NCI-H226 (cell line): ENCODE data around the gene CYP11A1.

Experiments used
- DNase-seq: peaks from one replicate; pipeline ENCODE4 v3.0.0-alpha.2; 2015

The CYP11A1 gene

DNA sequence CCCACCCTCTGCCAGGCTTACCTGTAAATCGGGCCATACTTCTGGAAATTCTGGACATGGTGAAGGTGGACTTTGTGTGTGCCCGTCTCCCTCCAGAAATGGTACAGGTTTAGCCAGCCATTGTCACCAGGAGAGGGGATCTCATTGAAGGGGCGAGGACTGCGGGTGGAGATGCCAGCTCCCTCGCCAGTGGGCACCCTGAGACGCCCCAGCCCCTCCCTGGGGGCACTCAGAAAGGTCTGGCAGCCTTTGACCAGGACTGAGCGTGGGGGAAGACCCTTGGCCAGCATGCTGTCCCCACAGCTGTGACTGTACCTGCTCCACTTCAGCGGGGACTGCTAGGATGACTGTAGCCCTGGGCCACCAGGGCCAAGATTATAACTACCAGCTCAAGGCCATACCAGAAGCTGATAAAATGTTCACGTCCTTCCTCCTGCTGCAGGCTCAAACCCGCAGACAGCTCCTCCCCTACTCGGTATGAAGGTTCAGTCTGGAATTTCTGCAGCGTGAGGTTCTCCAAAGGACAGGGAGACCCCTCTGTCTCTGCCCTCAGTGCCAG lies at the start of gene CYP11A1:
CYP11A1 (minus strand) TSS at position 351 of the 559 bp plus-strand sequence; CDS start at position 290, 61 bp downstream.
- no peak for DNase-seq

DNA sequence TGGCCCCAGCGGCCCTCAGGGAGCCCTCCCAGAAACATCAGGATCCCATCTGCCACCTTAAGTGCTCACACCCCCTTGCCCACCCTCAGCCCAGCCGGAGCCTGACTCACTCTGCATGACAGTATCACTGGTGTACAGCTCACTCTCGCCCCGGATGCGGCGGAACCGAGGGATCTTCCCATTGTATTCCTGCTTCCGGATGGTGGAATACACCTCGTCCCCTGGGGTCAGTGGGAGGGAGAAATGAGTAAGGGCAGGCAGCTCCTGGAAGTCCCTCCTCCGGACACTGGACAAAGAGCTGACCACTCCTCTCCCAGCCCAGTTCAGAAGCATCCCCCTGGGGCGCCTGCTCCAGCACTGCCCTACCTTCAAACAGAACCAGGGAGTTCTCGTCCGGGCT lies 49.8 kb upstream of the CYP11A1 start:
- DNase-seq, result peak; percentile 58

- no peak for DNase-seq
Observed at GRCh38 chr15:74415966-74416916, 48.8 kb upstream of the CYP11A1 start.

DNA sequence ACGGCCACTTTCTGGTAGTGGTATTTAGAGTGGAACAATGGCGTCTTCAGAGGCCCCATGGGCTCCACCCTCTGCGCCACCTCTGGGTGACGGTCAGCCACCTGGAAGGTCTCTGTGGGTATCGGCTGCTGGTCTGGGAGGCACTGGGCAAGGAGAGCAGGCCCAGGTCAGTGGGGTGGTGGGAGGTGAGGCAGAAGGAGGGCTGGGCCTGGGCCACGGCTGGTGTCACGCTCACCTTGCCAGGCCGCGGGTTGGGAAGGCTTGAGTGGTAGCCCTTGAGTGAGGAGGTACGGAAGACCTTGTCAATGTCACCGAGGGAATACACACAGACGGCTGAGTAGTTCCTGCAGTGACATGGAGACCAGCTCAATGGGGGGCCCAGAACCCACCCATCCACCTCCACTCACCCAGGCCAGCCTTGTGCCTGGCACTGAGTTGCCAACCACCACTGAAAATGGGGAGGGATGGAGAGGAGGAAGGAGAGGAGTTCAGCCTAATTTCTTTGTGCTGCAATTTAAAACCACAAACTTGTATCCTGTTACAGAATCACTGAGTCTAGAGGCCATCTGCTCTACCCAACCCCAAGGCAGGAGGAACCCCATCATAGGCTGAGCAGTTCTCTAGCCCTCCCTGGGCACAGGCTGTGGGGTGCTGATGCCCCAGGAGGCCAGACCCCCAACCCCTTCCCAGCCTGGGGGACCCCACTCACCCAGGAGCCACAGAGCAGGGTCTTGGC lies 47.3 kb upstream of the CYP11A1 start:
- no peak for DNase-seq

- no peak for DNase-seq
Observed at GRCh38 chr15:74414081-74414580, 46.7 kb upstream of the CYP11A1 start.

GRCh38 chr15:74413350-74414080 lies 46.1 kb upstream of the CYP11A1 start:
- no peak for DNase-seq

GRCh38 chr15:74412159-74412558 lies 44.7 kb upstream of the CYP11A1 start:
- no peak for DNase-seq

GRCh38 chr15:74411686-74412085 lies 44.2 kb upstream of the CYP11A1 start:
- DNase-seq, result no peak

DNA sequence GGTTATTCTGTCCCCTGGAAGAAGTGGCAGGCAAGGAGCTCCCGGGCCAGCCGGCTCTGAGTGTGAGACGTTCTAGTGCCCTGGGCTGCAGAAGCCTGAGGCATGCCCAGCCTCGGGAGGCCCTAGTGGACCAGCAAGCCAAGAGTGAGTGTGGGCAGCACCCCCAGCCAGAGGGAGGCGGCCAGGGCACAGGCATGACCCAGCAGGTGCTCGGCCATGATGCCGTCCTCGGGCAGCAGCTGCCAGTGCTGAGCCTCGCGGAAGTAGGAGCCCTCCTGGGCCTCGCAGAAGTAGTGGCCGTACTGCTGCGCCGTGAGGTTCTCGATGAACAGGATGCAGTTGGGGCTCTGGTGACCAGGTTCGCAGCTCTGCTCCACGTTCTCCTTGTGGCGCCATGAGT lies 43.1 kb upstream of the CYP11A1 start:
- DNase-seq, result no peak

DNA sequence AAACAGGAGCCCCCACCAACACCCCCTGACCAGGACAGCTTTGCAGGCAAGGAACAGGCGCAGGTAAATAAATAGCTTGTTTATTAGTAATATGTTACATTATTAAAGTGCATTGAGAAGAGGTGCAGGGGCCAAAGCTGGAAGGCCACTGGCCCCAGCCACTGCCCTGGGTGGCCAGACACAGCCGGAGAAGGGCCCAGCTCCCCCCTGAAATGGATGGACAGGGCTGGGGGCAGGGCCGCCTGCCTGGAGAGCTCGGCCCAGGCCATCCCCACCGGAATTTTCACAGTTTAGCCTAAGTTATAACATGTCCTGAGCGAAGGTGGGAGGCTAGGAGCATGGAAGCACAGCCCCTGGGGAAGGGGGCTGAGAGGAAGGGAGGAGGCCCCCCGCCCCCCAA lies 41.8 kb upstream of the CYP11A1 start:
- DNase-seq, result no peak

DNA sequence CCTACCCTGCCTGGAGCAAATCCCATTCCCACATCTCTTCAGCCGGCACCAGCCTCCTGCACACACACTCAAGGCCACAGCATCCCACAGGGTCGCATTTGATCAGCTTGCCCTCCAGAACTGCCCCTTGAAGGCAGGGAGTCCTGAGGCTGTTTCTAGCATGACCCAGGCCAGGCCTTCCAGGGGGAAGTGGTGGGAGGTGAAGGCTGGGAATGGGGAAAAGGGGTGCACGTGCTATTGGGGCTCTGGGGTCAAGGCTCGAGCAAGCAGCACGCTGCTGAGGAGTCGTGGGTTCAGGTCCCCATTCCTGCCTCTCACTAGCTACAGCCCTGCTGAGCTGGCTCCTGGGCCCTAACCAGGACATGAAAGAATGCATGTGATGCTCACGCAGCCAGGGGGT lies 41.4 kb upstream of the CYP11A1 start:
- DNase-seq, result no peak

DNA sequence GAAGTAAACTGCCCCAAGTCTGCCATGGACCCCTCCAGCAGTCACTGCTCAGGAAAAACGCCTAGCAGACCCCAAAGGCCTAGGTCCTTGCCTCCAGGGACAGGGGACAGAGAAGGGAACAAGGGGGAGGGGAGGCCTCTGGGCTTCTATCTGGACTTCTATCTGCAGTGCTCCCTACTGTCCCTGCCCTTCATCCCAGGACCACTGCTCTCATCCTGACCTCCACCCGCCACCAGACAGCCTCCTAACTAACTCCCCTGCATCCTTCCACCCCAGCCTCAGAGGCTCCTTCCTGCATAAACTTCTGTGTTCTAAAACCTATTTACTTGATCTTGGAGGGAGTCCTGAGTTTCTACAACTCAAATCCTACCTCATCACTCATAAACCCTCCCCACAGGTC lies 40.9 kb upstream of the CYP11A1 start:
- no peak for DNase-seq

- DNase-seq, result peak; percentile 100
Observed at GRCh38 chr15:74406992-74407705, 39.7 kb upstream of the CYP11A1 start.

- no peak for DNase-seq
Observed at GRCh38 chr15:74406517-74406916, 39.1 kb upstream of the CYP11A1 start.

DNA sequence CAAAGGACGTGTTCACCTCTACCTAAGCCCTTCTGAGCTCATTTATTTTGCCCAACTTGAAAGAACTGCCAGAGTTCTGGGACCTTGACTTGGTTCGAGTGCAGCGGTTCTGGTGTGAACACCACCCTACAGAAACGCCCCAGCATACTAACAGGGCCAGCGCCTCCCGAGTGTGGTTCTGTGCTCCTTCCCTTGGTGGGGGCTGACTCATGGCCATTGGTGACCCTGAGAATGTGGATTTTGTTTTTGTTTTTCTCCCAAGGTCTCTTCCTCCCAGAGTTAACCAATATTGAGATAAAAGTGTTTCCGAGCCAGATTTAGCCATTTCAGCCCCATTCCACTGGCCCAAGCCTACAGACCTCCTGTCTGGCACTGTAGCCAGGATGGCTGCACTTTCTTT lies 38.4 kb upstream of the CYP11A1 start:
- DNase-seq, result no peak

DNA sequence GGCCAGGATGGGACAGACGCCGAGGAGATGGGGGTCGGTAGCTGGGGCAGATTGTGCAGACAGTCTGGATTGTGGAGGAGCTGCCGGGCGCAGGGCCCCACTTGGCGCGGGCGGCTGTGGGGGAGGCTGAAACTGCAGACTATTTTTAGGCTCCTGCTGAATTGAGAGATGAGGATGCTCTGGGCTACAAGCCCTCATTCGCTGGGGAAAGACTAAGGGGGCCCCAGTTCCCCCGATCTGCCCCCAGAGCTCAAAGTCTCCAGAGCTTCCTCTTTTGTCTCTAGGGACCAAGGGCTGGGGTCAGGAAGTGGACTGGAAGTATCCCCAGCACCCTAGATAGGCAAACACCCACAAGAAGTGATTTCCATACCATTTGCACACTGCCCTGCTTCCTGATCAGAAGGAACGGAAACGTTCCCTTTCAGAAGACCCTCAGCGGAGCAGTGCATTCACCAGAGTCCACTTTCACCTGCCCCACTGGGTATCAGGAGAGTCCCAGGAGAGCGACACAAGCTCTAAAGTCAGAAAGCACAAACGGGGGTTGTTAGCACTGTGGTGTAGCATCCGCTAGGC lies 36.6 kb upstream of the CYP11A1 start:
- no peak for DNase-seq

DNA sequence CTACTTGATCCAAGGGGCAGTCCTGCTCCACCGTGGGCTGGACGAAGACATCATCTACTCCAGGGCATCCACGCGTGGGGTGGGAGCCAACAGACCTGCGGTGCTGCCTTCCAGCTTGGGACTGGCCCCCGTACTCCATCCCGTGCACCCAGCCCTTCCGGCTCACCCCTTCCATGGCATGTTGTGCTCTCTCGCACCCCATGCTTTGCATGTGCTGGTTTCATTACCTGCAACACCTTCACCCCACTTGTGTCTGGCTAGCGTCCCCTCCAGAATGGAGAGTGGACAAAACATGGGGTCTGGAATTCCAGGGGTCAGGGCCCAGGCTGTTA lies 36.1 kb upstream of the CYP11A1 start:
- no peak for DNase-seq

GRCh38 chr15:74402873-74403587 lies 35.6 kb upstream of the CYP11A1 start:
- DNase-seq, result no peak

DNA sequence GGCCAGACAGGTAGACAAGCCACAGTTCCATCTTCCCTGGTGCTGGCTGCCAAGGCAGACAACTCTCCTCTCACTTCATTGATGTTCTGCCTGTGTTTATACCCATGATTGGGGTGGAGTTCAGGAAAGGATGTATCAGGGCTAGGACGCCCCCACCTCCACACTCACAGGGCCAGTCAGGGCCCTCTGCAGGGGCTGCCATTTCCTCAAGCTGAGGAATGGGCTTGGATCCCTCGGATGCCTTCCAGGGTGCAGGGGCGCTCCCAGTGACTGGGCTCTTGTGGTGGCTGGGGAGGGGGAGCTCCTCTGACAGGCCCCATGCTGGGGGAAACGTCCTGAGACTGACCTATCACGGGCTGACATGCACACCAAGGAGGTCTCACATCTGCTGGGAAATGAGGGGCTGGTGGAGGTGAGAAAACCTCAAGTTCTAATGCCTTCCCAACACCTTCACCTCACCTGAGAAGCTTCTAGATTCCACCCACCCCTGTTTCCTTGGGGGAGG lies 34.9 kb upstream of the CYP11A1 start:
- DNase-seq, result no peak

DNA sequence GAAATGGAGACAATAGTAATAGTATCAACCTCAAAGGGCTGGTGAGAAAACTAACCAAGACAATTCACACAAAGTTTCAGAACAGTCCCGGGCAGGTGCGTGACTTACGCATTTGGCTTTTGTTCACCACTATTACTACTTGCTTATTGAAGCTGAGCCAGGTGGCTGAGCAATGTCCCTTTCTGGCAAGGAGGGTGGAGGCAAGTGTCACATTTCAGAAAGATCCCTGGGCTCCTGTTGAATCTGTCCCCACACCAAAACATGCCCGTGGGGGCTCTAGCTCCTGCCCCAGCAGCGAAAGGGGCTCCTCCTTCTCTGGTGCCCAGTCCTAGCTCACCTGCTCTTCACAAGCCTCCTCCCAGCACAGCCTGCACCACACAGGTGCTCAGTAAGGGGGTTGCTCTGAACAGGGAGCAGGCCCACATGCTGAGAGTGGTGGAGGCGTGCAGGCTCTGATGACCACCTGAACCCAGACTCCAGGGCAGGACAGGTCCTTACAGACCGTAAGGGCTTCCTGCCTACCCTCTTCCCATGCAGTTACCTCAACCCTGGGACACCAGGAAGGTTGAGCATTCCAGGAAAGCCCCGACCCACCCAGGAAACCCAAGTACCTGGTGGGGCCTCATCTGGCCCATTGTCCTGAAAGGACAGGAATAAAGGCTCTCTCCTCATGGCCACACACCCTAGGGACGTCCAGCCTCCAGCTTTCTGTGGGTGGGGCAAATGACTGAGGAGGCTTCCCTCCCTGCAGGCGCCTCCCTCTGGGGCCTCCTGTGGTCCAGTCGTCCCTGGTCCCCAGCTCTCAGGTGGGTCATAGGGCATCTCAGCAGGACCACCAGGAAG lies 33.7 kb upstream of the CYP11A1 start:
- DNase-seq, result no peak
